NCI-H526 (cell line): Measurements from ENCODE around the gene ARFGAP1.

Experiments used
- DNase-seq, 2 experiments: peaks; one replicate each; lab custom pipeline; 2025; lab: John Stamatoyannopoulos, UW

ARFGAP1 gene

GRCh38 chr20:63309261-63310071 is 36.9 kb downstream of the ARFGAP1 start:
- DNase-seq = peak in 1 of 2 experiments; percentile 73

GRCh38 chr20:63310265-63310991 is 37.8 kb downstream of the ARFGAP1 start:
- no peak for DNase-seq

GRCh38 chr20:63311186-63311832 is 38.7 kb downstream of the ARFGAP1 start:
- DNase-seq = no peak

GRCh38 chr20:63311833-63312243 is 39.2 kb downstream of the ARFGAP1 start:
- DNase-seq = no peak

- no peak for DNase-seq
Observed at GRCh38 chr20:63312273-63312672, 39.7 kb downstream of the ARFGAP1 start.

GRCh38 chr20:63312690-63313348 is 40.2 kb downstream of the ARFGAP1 start:
- DNase-seq = no peak

GRCh38 chr20:63313349-63314014 is 40.9 kb downstream of the ARFGAP1 start:
- DNase-seq = no peak

GRCh38 chr20:63314015-63314471 is 41.4 kb downstream of the ARFGAP1 start:
- no peak for DNase-seq

- DNase-seq = no peak
Observed at GRCh38 chr20:63314566-63315239, 42.1 kb downstream of the ARFGAP1 start.

GRCh38 chr20:63315240-63315689 is 42.7 kb downstream of the ARFGAP1 start:
- DNase-seq = no peak

- DNase-seq = no peak
Observed at GRCh38 chr20:63315731-63316491, 43.3 kb downstream of the ARFGAP1 start.

- DNase-seq = no peak
Observed at GRCh38 chr20:63316502-63316921, 43.9 kb downstream of the ARFGAP1 start.

GRCh38 chr20:63317061-63317460 is 44.4 kb downstream of the ARFGAP1 start:
- DNase-seq = no peak

- DNase-seq = peak in 1 of 2 experiments; percentile 58
Observed at GRCh38 chr20:63317601-63318291, 45.1 kb downstream of the ARFGAP1 start.

- no peak for DNase-seq
Observed at GRCh38 chr20:63318391-63319163, 46.0 kb downstream of the ARFGAP1 start.

- DNase-seq = no peak
Observed at GRCh38 chr20:63319164-63320040, 46.8 kb downstream of the ARFGAP1 start.

GRCh38 chr20:63320041-63320511 is 47.5 kb downstream of the ARFGAP1 start:
- DNase-seq = no peak
